ENCODE results near the gene BEST2.

GRCh38 chr19:12752056-12752781 lies 628 bp downstream of the BEST2 start:
- TF ChIP-seq CTCF (IDR thresholded peaks at IDR 0.05), result no peak
- no peak for TF ChIP-seq POLR2A (IDR thresholded peaks at IDR 0.05)
